T47D (cell line): ENCODE results near the gene HIF1A.

Experiments
- DNase-seq, 2 experiments: peaks; one replicate each; pipeline versions ENCODE4 v3.0.0 to v3.0.0-alpha.2; 2011 to 2012; ENCODE audit warnings: low read depth in 1 of 2, low spot score in 1 of 2
- JUND ChIP-seq: IDR thresholded peaks from 2 replicates; pipeline ENCODE4 v1.6.1; 2012; ENCODE audit warnings: low read depth
- in situ Hi-C: cut with HindIII; loops from 2 replicates; pipeline ENCODE4 v1.10.0; 2016; ENCODE audit warnings: low sequenced_read_pairs, low pct_unique_long_range_greater_than_20kb

HIF1A gene

DNA sequence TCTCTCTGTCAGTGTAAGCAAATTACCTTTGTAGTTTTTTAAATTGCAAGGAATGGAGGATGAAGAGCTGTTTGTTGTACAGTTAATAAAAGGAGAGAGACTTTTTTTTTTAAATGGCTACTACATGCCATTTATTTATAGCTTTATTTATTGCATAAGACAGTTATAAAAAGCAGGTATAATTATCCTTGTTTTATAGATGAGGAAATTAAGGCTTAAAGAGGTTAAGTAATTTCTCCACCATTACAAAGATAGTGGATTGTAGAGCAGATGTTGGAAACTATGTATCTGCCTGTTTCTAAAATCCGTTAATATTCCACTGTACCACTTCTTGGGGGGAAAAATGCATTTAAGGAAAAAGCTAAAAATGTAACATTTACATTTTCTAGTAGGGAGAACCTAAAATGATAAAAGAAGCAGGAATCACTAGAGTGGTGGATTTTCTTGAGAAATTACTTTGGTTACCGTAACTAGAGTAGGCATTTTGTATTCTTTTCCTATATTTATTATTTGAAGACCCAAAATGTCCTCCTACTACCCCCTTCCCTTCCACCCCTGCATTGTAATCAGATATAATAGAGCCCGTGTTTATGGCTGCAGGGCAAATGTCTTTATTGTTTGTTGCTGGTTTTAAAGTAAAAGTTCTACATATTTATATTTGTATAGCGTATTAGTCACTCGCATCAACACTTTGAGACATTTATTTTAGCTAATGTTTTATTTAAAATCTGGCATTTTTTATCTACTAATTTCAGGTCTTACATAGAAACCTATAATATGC lies 69.2 kb downstream of the HIF1A start:
- in situ Hi-C loops = no loop called here
- no peak for TF ChIP-seq JUND
- no peak for DNase-seq

DNA sequence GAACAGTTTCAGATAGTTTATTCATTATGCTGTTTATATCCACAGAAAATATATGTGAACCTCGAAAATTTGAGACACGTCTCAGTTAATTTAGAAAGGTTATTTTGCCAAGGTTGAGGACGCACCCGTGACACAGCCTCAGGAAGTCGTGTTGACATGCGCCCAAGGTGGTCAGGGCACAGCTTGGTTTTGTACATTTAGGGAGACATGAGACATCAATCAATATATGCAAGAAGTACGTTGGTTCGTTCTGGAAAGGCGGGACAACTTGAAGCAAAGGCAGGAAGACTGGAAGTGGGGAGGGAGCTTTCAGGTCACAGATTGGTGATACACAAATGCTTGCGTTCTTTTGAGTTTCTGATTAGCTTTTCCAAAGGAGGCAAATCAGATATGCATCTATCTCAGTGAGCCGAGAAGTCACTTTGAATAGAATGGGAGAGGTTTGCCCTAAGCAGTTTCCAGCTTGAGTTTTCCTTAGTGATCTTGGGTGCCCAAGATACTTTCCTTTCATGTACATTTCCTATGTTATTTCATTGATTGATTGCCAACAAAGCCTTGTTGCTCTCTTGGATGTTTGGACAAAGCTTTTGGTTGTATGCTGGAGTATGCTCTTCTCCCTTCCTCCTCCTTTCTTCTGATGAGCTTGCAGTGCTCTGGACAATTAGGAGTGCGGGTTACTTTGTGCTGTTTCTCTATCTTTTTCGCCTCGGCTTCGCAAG lies 70.1 kb downstream of the HIF1A start:
- no peak for DNase-seq
- in situ Hi-C loops = no loop called here
- TF ChIP-seq JUND = no peak

DNA sequence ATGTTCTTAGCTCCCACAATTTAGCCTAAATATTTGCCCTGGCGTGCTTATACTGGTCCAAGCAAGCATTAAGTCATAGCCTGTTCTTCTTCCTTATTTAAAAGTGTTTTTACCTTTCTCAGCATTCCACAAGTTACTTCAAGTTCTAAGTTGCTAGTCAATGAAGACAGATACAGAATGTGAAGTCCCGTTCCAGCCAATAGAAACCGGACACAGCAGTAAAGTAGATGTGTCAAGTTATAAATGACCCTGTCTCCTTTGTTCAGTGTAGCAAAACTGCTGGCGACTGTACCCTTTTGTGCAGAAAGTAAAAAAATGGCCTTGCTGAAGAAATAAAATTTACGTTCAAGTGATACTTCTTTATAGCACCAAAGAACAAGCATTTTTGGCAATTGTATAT lies 70.8 kb downstream of the HIF1A start:
- in situ Hi-C loops = no loop called here
- no peak for DNase-seq
- TF ChIP-seq JUND = no peak

DNA sequence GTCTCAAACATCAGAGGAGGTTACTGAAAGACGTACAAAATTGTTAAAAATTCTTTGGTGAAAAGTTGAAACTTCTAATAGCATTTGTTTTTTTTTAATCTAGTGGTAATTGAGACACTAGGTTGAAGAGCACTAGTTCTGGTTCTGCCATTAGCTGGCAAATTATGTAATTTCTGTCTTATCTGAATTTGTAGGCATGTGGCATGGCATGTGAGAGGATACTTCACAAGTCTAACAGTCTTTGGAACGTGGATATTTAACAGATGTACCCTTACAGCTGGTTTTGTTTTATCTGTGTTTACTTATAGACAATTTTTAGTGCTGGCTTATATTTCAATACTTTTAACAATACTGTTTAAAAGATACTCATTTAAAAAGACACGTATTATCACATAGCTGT lies 72.9 kb downstream of the HIF1A start:
- in situ Hi-C loops = no loop called here
- DNase-seq = no peak
- no peak for TF ChIP-seq JUND

DNA sequence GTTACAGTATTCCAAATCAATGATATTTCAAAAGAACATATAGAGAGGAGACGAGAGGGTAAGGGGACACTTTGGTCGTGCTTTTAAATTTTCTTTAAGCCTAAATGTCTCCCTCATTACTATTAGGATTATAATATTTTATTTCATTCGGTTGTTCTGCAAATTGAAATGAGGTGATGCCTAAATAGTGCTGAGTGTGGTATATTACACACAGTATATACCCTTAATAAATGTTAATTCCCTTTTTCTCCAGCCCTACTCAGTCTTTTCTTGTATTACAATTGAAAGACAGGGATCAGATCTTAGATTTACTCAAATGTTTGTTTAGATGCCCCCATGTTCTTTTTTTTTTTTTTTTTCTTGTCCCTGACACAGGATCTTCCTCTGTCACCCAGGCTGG lies 74.6 kb downstream of the HIF1A start:
- DNase-seq = no peak
- no peak for TF ChIP-seq JUND
- in situ Hi-C loops = no loop called here

DNA sequence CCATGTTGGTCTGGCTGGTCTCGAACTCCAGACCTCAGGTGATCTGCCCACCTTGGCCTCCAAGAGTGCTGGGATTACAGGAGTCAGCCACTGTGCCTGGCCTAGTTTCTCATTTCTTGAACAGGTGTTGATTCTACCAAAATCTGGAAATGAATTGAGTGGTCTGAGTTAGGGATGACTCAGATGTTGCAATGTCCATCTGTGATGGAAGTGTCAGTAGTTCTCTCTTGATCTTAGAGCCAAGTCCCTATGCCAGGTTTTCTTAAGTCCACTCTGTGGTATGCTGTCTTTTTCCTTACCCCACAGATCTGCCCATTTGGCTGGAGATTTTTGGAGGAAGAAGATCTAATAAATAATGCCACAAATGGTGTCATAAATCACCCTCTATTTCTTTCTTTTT lies 79.5 kb downstream of the HIF1A start:
- TF ChIP-seq JUND = no peak
- in situ Hi-C loops = no loop called here
- DNase-seq = no peak

DNA sequence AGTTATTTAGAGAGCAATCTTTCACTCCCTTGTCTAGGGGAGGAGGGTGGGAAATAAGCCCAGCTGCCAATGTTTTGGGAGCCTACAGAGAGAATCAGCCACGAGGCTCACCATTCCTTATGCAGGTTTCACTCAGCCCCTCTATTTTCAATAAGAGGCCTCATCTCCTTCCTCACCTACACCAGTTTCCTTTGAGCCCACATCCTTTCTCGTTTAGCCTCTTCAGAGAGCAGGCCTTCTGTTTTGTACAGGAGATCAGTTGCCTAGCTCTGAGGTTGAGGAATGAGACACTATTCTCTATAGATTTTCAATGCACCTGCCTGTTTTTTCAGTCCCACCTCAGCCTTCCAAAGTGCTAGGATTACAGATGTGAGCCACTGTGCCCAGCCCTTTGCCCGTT lies 84.8 kb downstream of the HIF1A start:
- TF ChIP-seq JUND = no peak
- no peak for DNase-seq
- in situ Hi-C loops = no loop called here

DNA sequence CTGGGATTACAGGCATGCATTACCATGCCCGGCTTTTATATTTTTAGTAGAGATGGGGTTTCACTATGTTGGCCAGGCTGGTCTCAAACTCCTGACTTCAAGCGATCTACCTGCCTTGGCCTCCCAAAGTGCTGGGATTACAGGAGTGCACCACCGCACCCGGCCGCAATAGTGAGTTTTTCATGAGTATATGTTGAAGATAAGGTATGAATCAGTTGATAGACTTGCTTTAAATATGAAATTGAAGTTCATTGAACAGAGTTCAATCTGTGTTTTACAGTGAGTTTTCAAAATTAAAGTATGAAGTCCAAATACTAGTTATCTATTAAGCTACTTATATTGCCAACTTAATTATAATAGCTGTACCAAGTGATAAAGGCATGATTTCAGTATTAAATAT lies 102.0 kb downstream of the HIF1A start:
- no peak for TF ChIP-seq JUND
- in situ Hi-C loops = no loop called here
- no peak for DNase-seq
